PFSK-1 (cell line): ENCODE measurements around the gene SAMHD1.

Experiments used
- FOXP2 ChIP-seq: optimal IDR thresholded peaks from 2 replicates; pipeline ENCODE3; 2011; ENCODE audit warnings: borderline replicate concordance, control low read depth, inconsistent platforms; ENCODE audit not compliant: insufficient read depth; ENCODE audit errors: extremely low read length, extremely low read depth
- POLR2AphosphoS5 ChIP-seq: IDR thresholded peaks from 2 replicates; pipeline ENCODE4 v1.6.1; 2012; ENCODE audit warnings: low read depth, mild to moderate bottlenecking, control low read depth, low read length, moderate library complexity
- SIN3A ChIP-seq: IDR thresholded peaks from 2 replicates; pipeline ENCODE4 v1.6.1; 2012; ENCODE audit warnings: mild to moderate bottlenecking, low read length, moderate library complexity, borderline replicate concordance; ENCODE audit not compliant: insufficient read depth
- TAF1 ChIP-seq: IDR thresholded peaks from 2 replicates; pipeline ENCODE4 v1.6.1; 2012; ENCODE audit warnings: low read length, control low read depth, borderline replicate concordance; ENCODE audit not compliant: insufficient read depth
- TF ChIP-seq, protein P1 (sequence below), 2 experiments: IDR thresholded peaks; 2 replicates each; pipeline versions ENCODE4 v1.6.1 to v1.8.0; 2011 to 2012; ENCODE audit warnings: low read depth in 2 of 2, low read length in 2 of 2, control low read depth in 1 of 2, inconsistent platforms in 1 of 2, mild to moderate bottlenecking in 1 of 2, moderate library complexity in 1 of 2; ENCODE audit not compliant: insufficient read depth in 1 of 2

SAMHD1 gene

DNA sequence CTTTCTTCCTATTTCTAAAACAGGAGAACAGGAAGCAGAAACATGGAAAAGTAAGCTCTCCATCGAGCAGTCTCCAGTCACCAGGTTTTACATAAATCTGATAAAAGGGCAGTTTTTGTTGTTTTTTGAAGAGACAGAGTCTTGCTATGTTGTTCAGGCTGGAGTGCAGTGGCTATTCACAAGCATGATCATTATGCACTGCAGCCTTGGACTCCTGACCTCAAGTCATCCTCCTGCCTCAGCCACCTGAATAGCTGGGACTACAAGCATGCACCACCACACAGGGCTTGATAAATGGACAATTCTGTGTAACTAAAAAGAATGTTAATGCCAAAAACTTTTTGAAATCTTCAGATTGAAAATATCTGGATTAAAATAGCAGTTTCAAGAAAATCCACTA lies 23.8 kb downstream of the SAMHD1 start:
- TF ChIP-seq, protein P1, sequence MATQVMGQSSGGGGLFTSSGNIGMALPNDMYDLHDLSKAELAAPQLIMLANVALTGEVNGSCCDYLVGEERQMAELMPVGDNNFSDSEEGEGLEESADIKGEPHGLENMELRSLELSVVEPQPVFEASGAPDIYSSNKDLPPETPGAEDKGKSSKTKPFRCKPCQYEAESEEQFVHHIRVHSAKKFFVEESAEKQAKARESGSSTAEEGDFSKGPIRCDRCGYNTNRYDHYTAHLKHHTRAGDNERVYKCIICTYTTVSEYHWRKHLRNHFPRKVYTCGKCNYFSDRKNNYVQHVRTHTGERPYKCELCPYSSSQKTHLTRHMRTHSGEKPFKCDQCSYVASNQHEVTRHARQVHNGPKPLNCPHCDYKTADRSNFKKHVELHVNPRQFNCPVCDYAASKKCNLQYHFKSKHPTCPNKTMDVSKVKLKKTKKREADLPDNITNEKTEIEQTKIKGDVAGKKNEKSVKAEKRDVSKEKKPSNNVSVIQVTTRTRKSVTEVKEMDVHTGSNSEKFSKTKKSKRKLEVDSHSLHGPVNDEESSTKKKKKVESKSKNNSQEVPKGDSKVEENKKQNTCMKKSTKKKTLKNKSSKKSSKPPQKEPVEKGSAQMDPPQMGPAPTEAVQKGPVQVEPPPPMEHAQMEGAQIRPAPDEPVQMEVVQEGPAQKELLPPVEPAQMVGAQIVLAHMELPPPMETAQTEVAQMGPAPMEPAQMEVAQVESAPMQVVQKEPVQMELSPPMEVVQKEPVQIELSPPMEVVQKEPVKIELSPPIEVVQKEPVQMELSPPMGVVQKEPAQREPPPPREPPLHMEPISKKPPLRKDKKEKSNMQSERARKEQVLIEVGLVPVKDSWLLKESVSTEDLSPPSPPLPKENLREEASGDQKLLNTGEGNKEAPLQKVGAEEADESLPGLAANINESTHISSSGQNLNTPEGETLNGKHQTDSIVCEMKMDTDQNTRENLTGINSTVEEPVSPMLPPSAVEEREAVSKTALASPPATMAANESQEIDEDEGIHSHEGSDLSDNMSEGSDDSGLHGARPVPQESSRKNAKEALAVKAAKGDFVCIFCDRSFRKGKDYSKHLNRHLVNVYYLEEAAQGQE (IDR thresholded peaks at IDR 0.05; ENCODE audit: insufficient read depth in 1 of 2, low read depth in 2 of 2, low read length in 2 of 2) = no peak

DNA sequence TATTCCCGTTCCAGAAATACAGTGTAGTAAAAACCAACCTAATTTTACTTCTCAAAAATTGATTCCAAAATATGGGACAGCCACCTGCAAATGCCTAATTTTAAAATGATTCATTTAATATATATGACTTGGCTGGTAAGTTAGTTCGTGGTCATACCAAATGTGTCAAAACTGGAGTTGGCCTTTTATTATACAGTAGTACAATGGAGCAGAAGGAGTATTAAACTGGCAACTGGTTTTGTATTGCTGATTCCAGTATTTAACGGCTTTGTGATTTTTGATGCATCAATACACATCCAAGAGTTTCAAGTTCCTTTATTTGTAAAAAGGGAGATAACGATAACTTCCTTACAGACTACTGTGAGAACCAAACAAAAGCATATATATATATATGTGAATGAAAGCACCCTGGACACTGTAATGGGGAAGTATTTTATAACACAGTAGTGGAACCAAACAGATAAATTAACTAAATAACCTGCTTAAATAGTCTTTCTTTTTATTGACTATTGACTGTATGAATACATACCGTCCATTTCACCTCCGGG lies 24.8 kb downstream of the SAMHD1 start:
- TF ChIP-seq FOXP2 (no peak), TAF1 (no peak), SIN3A (no peak), POLR2AphosphoS5 (no peak)
- TF ChIP-seq, protein P1 (IDR thresholded peaks at IDR 0.05; ENCODE audit: insufficient read depth in 1 of 2, low read depth in 2 of 2, low read length in 2 of 2) = no peak

DNA sequence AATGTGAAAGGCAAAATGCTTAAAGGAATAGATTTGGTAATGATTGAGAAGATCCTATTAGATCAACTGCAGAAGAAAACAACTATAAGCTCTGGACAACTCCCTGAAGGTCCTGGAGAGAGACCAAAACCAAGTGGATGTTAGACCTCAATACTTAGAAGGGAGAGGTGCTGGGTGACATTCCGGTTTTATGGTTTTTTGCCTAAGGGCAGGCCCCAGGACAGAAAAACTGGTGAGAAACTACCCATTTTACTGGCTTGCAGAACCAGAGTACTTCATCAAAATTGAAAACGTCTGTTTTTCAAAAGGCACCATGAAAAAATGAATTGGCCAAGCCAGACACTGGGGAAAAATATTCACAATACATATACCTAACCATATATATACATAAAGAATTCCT lies 26.3 kb downstream of the SAMHD1 start:
- TF ChIP-seq FOXP2 (no peak), POLR2AphosphoS5 (no peak), SIN3A (no peak), TAF1 (no peak)
- TF ChIP-seq, protein P1 (IDR thresholded peaks at IDR 0.05; ENCODE audit: insufficient read depth in 1 of 2, low read depth in 2 of 2, low read length in 2 of 2) = no peak

DNA sequence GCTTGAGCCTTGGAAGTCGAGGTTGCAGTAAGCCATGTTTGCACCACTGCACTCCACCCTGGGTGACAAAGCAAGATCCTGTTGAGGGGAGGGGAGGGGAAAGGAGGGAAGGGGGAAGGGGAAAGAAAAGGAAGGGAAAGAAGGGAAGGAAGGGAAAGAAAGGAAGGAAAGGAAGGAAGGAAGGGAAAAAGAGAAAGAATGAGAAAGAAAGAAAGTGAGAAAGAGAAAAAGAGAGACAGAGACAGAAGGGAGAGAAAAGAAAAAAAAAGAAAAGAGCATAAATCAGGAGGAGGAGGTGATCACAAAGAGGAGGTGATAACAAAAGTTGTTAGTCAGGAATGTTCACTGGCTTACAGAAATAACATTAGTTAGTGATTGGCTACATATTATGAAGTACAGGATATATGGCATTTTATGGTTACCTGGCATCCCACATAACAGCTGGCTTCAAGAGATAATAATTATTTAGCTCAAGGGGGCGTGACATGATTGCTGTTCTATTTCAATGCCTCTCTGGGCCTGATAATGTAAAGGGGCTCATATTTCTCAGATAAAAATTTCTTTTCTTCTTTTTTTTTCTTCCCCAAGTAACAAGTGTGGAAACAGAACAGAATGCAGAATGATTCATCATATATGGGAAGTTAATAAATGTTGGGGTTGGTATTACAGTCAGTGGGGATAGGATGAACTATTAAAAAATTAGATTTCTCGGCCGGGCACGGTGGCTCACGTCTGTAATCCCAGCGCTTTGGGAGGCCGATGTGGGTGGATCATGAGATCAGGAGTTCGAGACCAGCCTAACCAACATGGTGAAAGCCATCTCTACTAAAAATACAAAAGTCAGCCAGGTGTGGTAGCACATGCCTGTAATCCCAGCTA lies 27.1 kb downstream of the SAMHD1 start:
- TF ChIP-seq, protein P1 (IDR thresholded peaks at IDR 0.05; ENCODE audit: insufficient read depth in 1 of 2, low read depth in 2 of 2, low read length in 2 of 2) = no peak
- TF ChIP-seq FOXP2 (no peak), SIN3A (no peak), POLR2AphosphoS5 (no peak), TAF1 (no peak)

DNA sequence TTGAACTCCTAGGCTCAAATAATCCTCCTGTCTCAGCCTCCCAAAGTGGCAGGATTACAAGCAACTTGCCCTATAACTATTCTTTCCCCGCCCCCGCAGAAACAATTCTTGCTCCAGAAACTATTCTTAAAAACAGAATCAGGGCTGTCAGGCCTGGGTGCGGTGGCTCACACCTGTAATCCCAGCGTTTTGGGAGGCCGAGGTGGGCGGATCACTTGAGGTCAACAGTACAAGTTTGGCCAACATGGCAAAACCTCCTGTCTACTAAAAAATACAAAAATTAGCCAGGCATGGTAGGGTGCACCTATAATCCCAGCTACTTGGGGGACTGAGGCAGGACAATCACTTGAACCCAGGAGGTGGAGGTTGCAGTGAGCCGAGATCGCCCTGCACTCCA lies 31.2 kb downstream of the SAMHD1 start:
- no peak for TF ChIP-seq TAF1
